Umbilical cord (tissue), 2 donors: ENCODE results near the gene CPTP. TPM values are rescaled to one million over a fixed set of nuclear protein-coding genes. Genes with fewer than 3 reads are reported as not detected.
A peak's percentile ranks its signal among the peaks of the same experiment; 100 is the strongest.

Experiments used
- DNase-seq: peaks from one replicate; pipeline ENCODE4 v3.0.0-alpha.2; 2015; ENCODE audit warnings: low spot score
- total RNA-seq: library from RNA; depleted of rRNA; stranded (reverse); fragments of >200 nt; gene quantifications from one replicate; pipeline ENCODE4 v1.2.3, GENCODE V29; 2014; ENCODE audit warnings: low replicate concordance; ENCODE audit not compliant: insufficient read depth

Gene CPTP
- total RNA-seq, 1 donor from 2014 or later = 3.4 TPM

- DNase-seq = no peak
Observed at GRCh38 chr1:1318777-1319645, 5.6 kb upstream of the CPTP start.

- no peak for DNase-seq
Observed at GRCh38 chr1:1319646-1319941, 5.0 kb upstream of the CPTP start.

GRCh38 chr1:1320666-1321448 is 3.7 kb upstream of the CPTP start:
- DNase-seq = no peak

DNA sequence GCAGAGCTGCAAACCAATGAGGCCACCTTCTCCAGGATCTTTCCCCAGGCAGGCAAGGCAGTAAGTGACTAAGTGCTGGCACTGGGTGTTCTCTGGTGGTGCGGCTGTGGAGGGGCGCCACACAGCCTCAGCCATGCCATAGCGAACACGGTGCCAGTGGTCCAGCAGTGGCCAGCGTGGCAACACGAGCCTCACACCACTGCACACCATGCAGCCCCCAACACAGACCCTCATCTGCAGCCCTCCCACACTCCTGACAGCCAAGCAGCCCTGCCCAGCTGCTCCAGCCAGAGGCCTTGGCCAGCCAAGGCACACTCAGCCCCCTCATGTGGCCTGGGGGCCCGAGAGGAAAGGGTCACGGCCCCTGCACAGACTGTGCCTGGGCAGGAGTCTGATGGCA is 3.1 kb upstream of the CPTP start:
- DNase-seq = no peak

DNA sequence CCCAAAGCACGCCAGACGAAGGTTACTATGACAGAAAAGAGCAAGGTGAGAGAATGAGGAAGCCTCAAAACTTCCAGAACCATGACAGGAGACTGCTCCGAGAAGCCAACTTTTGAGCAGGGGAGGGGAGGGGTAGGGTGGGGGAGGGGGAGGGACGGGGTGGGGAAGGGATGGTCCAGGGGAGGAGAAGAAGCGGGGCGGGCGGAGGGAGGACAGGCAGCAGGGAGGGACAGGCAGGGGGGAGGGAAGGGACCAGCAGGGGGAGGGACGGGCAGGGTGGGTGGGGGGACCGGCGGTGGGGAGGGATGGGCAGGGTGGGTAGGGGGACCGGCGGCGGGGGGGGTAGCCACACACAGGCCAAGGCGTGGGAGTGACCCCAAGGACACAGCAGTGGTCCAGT is 2.2 kb upstream of the CPTP start:
- DNase-seq = no peak

GRCh38 chr1:1322952-1323351 is 1.6 kb upstream of the CPTP start:
- DNase-seq = no peak

DNA sequence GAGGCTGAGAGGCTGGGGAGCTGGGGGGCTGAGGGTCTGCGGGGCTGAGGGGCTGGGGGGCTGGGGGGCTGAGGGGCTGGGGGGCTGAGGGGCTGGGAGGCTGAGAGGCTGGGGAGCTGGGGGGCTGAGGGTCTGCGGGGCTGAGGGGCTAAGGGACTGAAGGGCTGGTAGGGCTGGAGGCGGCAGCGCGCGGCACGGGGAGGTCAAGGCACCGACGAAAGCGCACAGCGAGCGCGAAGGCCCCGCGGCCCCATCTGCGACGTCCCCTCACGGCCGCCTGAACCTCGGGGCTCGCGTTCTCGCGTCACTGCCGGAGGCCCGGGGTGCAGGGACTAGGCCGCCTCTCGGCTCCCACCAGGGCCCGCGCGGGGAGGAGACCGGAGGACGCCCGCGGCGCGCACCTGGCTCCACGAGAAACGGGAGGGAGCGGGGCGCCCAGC is 498 bp upstream of the CPTP start:
- DNase-seq = no peak

- DNase-seq = no peak
Observed at GRCh38 chr1:1325288-1326074, 879 bp downstream of the CPTP start.

- DNase-seq = no peak
Observed at GRCh38 chr1:1326075-1326605, 1.5 kb downstream of the CPTP start.

DNA sequence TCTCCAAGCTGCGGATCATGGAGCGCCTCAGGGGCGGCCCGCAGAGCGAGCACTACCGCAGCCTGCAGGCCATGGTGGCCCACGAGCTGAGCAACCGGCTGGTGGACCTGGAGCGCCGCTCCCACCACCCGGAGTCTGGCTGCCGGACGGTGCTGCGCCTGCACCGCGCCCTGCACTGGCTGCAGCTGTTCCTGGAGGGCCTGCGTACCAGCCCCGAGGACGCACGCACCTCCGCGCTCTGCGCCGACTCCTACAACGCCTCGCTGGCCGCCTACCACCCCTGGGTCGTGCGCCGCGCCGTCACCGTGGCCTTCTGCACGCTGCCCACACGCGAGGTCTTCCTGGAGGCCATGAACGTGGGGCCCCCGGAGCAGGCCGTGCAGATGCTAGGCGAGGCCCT is 2.7 kb downstream of the CPTP start:
- no peak for DNase-seq

DNA sequence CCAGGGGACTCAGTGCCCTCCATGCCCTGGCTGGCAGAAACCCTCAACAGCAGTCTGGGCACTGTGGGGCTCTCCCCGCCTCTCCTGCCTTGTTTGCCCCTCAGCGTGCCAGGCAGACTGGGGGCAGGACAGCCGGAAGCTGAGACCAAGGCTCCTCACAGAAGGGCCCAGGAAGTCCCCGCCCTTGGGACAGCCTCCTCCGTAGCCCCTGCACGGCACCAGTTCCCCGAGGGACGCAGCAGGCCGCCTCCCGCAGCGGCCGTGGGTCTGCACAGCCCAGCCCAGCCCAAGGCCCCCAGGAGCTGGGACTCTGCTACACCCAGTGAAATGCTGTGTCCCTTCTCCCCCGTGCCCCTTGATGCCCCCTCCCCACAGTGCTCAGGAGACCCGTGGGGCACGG is 3.7 kb downstream of the CPTP start:
- DNase-seq = no peak

GRCh38 chr1:1329304-1330210 is 5.0 kb downstream of the CPTP start:
- DNase-seq = no peak

- no peak for DNase-seq
Observed at GRCh38 chr1:1330366-1331067, 5.9 kb downstream of the CPTP start.

DNA sequence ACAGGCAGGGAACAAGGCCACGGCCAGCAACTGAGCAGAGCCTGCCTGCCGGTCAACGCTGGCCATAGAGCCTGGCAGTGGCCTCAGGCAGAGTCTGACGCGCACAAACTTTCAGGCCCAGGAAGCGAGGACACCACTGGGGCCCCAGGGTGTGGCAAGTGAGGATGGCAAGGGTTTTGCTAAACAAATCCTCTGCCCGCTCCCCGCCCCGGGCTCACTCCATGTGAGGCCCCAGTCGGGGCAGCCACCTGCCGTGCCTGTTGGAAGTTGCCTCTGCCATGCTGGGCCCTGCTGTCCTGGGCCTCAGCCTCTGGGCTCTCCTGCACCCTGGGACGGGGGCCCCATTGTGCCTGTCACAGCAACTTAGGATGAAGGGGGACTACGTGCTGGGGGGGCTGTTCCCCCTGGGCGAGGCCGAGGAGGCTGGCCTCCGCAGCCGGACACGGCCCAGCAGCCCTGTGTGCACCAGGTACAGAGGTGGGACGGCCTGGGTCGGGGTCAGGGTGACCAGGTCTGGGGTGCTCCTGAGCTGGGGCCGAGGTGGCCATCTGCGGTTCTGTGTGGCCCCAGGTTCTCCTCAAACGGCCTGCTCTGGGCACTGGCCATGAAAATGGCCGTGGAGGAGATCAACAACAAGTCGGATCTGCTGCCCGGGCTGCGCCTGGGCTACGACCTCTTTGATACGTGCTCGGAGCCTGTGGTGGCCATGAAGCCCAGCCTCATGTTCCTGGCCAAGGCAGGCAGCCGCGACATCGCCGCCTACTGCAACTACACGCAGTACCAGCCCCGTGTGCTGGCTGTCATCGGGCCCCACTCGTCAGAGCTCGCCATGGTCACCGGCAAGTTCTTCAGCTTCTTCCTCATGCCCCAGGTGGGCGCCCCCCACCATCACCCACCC is 6.7 kb downstream of the CPTP start, which contains the start of gene TAS1R3:
Gene TAS1R3, plus strand, starts transcription at position 213 of the 898 bp plus-strand sequence. Its CDS starts 66 bp downstream, at position 279.
- DNase-seq = peak; percentile 39

GRCh38 chr1:1332031-1332755 is 7.6 kb downstream of the CPTP start:
- no peak for DNase-seq

- DNase-seq = no peak
Observed at GRCh38 chr1:1332774-1333480, 8.3 kb downstream of the CPTP start.

- DNase-seq = no peak
Observed at GRCh38 chr1:1333551-1334241, 9.1 kb downstream of the CPTP start.
